ENCODE measurements around the gene CASD1.

Gene CASD1

DNA sequence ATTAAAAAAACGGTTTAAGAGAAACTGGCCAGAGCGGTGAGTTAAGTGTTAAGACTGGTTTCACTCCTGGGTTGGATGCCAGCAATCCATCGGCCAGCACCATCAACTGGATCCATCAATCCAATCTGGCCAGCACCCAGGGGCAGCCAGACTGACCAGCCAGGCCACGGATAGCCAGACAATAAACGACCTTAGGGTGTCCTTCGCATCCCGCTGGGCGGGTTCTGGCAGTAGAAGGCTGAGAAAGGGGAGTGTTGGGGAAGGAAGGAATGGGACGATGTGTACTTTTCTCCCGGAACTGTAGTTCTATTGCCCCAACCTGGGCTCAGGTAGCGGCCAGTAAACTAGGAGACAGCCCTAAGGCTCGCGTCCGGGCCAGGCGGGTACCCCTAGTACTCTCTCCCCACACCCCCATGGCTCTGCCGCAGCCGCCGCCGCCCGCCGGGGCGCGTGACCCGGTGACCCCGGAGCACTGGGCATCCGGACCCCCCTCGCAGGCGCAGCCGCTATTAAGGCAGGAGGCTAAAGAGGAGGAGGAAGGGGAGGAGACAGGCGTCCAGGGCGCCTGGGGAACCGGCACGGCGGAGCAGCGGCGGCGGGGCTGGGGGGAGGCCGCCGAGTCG lies at the start of gene CASD1:
Gene CASD1, plus strand, starts transcription at position 546 of the 623 bp plus-strand sequence. CDS start 276 bp downstream, outside the sequence.
- in situ Hi-C loops (cut with HindIII; ENCODE audit: low sequenced_read_pairs), result no loop called here

DNA sequence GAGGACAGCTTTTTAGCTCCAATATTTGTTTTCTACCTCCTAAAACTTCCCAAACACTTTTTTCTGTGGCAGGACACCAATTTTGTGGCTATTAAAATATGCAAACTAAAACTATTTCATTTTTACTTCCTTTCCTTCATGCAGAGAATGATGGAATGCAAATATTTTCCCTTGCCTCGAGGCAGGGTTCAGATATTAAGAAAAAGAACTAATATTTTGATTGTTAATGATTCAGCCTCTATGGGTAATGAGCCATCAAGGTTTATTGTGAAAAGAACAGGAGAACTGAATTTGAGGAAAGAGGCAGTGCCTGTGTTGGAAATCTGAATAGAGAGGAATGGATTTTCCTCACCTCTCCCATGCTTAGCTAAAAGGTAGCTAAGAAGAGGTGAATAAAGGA lies 43.1 kb upstream of the CASD1 start:
- in situ Hi-C loops (cut with HindIII; ENCODE audit: low sequenced_read_pairs), result no loop called here

DNA sequence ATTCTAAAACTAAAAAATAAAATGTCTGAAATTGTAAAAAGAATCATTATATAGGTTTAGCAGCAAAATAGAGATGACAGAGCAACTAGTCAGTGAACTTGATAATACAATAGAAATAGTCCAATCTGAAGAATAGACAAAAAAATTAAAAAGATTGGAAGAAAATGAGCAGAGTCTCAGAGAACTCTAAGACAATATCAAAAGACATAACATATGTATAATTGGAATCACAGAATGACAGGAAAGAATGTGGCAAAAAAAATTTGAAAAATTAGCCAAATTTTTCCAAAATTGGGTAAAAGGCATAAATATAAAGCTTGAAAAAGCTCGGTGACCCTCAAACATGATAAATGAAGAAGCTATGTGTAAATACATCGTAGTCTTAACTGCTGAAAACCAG lies 38.0 kb upstream of the CASD1 start:
- in situ Hi-C loops (cut with HindIII; ENCODE audit: low sequenced_read_pairs), result no loop called here

DNA sequence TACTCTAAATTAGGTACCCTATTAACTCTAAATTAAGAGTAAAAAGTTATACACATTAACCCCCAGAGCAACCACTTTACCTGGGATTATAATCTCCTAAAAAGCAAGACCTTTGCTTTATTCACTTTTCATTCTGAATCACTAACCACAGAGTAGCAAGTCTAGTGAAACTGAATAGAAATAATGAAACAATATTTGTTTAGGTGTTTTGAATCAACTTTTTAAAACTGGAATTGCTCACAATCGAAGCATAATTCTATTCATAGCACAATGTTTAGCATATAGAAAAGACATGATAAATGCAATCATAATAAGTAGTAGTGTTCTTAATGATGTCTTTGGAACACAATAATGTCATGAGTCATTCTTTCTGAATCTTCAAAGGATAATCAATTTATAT lies 37.0 kb upstream of the CASD1 start:
- in situ Hi-C loops (cut with HindIII; ENCODE audit: low sequenced_read_pairs), result no loop called here

DNA sequence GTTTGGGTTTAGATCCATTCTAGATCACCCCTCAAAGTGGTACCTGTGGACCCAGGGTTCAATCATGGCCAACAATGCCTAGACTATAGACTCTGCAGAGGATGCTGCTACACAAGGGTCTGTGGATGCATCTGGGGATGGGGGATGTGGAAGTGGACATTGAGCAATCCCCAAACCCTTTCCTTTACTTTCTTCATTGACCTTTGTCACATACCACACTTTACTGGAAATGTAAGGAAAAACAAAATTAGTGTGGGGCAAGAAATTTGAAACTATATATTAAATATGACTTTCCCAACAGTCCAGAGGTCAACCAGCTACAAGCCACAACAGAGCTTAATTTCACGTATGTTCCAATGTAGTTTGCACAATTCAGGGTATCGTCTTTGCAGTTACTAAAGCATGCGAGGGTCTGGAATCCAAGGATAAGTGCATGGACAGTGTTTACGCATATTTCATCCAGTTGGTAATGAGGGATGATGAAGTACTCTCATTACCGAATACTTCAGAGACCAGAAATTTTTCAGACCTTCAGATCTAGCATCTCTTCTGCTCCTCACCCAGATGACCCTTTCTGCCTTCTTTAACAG lies 33.3 kb upstream of the CASD1 start:
- in situ Hi-C loops (cut with HindIII; ENCODE audit: low sequenced_read_pairs), result no loop called here

DNA sequence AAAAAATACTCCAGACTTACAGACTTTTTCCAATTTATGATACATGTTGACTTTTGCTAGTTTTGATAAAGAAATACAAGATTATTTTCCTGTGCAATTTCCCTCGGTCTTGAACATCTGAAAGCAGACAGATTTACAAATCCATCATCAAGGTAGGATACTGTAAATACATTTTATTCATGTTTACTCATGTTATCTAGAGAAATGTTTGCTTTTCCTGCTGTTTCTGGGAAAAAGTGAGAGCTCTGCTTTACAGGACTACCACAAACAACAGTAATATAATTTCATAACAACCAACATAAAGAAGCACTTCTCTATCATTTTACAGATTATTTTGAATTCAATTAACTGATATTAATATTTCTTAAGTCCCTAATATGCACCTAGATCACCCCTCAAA lies 31.7 kb upstream of the CASD1 start:
- in situ Hi-C loops (cut with HindIII; ENCODE audit: low sequenced_read_pairs), result no loop called here

DNA sequence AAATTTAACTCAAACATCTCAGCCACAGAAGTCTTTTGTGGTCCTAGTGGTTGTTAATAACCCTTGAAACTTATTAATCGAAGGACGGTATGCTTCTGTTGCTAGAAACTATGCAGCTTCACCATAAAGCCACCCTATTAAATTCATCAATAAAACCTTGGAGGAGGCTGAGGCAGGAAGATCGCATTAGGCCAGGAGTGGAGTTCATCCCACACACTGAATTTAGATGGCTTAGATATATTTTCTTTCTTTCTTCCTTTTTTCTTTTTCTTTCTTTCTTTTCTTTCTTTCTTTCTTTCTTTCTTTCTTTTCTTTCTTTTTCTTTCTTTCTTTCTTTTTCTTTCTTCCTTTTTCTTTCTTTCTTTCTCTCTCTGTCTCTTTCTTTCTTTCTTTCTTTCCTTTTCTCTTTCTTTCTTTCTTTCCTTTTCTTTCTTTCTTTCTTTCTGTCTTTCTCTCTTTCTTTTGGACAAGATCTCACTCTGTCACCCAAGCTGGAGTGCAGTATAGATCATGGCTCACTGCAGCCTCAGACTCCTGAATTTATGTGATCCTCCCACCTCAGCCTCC lies 30.9 kb upstream of the CASD1 start:
- in situ Hi-C loops (cut with HindIII; ENCODE audit: low sequenced_read_pairs), result no loop called here

DNA sequence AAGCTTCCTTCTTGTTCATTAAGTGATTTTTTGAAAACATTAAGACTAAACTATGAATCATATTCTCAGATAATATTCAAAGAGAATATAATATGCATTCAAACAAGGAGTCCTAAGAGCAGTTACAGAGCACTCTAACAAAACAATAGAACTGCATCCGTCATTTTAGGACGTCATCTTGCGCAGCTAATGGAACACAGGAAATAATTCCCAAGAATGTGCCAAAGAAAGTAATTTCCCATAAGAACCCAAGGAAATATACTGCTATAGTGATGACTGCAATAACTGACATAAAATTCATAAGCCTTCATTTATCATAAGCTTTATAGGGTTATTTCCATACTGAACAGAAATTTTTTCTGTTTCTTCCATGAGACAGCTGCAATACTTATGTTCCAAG lies 28.3 kb upstream of the CASD1 start:
- in situ Hi-C loops (cut with HindIII; ENCODE audit: low sequenced_read_pairs), result no loop called here

DNA sequence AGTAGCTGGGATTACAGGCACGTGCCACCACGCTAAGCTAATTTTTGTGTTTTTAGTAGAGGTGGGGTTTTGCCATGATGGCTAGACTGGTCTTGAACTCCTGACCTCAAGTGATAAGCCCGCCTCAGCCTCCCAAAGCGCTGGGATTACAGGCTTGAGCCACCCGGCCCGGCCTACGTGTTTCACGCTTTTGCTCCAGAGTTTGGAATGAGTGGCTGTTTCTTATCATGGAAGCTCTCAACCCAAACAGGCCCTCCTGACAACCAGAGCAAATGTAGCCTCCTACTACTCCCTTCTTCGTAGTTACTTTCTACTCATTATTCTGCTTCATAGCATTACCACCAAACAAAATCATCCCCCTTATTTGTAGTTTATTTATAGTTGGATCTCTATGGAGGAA lies 26.8 kb upstream of the CASD1 start:
- in situ Hi-C loops (cut with HindIII; ENCODE audit: low sequenced_read_pairs), result no loop called here

DNA sequence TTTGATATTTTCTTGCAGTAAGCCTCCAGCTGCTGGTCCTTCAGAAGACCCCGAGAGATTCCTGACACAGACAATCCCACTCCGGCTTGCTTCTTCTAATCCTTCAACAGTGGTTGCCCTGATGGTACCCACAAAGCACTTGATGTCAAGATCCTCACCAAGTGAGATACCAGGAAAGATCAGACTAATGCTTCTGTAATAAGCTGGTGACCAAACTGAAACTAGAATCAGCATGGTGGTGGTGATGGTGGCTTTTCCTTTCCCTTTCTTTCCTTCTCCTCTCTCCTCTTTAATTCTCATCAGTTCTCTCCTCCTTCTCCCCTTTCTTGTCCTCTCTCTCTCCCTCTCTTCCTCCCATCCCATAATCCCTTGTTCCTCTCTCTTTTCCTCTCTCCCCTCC lies 25.8 kb upstream of the CASD1 start:
- in situ Hi-C loops (cut with HindIII; ENCODE audit: low sequenced_read_pairs), result no loop called here

DNA sequence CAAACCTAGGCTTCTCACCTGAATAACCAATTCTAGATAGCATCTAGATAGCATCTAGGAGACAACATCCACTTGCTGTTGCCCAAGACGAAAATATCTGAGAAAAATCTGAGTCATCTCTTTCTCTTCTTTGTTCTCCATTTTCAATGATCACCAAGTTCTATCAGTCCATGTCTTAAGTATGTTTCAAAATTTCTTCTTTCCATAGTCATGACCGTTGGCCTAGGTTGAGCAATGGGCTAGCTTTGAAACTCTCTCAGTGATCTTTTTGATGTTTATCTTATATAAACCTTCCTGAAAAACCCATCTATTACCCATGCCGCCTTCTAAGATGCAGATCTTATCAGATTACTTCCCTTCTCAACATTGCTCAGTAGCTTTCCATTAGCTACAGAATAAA lies 23.4 kb upstream of the CASD1 start:
- in situ Hi-C loops (cut with HindIII; ENCODE audit: low sequenced_read_pairs), result no loop called here

DNA sequence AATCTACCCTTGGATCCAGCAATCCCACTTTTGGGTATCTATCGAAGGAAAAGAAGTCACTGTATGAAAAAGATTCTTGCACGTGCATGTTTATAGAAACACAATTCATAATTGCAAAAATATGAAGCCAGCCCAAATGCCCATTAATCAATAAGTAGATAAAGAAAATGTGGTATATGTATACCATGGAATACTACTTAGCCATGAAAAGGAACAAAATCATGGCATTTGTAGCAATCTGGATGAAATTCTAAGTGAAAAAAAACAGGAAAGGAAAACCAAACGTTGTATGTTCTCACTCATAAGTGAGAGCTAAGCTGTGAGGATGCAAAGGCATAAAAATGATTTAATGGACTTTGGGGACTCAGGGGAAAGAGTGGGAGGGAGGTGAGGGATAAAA lies 18.2 kb upstream of the CASD1 start:
- in situ Hi-C loops (cut with HindIII; ENCODE audit: low sequenced_read_pairs), result no loop called here

DNA sequence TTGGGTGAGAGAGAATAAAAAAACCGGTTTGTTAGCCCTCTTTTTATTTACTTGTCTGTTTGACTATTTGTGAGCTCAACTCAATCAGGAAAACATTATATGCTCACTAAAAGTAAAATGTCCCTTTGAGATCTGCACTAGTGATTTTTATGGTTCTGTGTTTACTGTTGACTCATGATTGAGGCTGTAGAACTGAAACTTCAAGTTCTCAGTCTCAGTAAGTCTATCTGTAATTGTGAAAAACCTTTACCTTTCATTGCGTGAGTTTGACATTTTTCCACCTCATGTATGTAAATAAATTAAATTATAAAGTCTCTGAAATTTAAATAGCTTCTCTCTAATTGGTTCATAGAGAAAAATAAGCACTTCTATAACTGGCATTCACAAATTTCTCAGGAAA lies 17.0 kb upstream of the CASD1 start:
- in situ Hi-C loops (cut with HindIII; ENCODE audit: low sequenced_read_pairs), result no loop called here

DNA sequence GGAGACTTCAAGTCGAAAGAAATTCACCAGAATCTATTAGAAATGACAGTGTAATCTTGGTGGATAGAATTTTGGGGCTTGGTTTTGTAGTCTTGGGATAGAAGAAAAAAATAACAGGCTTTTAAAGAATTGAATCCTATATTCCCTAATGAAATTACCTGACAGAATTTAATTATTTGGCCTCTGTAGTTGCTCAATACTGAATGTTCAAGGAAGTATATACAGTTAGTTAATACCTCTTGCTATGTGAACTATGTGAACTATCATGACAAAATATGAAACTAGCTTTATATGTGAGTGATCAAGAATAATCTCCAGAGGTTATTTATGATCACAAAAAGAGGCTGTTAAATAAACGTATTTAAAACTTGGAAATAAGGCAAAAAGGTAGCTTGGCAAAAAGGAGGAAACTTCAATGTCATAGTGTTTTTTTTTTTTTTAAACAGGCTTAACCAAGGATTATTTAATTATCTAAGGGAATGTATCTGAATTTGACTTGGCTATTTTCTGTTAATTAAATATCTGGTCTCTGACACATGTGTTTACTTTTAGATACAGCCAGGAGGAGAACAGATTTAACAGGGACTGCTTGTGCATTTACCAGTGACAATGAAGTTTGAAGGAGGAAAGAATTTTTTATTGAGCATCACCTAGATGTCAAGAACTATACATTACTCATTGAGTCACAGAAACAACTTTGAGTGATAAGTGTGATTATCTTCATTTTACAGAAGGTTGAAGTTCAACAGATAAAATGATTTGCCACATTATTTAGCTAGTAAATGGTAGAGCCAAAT lies 11.5 kb upstream of the CASD1 start:
- in situ Hi-C loops (cut with HindIII; ENCODE audit: low sequenced_read_pairs), result no loop called here

DNA sequence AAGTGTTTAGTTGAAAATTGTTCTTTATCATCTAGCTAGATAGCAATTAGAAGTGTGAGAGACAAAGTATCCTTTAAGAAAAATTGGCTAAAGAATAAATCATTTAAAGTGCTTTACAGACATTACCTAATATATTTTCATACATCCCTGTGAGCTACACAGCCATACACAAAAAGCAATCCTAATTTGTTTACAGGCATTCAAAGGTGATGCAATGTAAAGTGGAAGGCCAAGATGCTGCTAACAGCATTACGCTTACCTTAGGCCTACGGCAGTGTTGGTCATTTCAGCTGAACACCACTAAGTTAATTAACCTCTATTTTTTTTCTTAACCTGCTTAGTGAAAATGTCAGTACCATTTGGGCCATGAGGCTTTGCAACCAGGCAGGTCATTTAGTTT lies 10.7 kb upstream of the CASD1 start:
- in situ Hi-C loops (cut with HindIII; ENCODE audit: low sequenced_read_pairs), result no loop called here

DNA sequence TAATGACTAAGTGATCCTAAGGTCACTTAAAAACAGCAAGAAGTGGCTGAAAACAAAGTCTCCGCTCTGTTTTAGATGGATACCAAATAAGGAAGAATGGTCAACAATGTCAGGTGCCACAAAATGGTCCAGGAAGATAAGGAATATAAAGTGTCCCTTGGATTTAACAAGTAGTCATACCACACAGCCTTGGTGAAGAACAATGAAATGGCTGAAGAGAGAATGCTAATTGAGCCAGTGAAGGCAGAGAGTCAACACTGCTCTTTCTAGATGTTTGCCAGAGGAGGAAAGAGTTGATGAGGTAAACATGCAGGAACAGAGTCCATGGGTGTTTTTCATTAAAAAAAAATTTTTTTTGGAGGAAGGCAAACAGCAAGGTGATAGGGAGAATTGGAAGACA lies 2.1 kb upstream of the CASD1 start:
- in situ Hi-C loops (cut with HindIII; ENCODE audit: low sequenced_read_pairs), result no loop called here

DNA sequence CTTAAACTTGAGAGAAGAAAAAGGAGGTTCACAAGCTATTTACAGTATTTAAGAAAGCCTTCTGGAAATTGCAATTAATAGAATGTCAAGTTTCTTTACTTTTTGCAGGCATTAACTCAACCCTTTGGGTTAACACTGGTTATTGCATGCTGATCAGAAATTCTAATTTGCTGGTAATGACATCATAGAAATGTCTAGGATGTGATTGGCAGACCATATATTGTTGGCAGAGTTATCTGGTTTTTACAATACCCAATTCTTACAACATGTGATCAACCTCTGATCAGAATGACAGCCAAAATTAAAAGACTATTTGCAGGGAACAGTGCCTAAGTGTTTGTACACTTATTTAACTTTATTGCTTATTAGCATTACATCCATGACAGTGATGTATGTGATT lies 1.6 kb upstream of the CASD1 start:
- in situ Hi-C loops (cut with HindIII; ENCODE audit: low sequenced_read_pairs), result no loop called here

DNA sequence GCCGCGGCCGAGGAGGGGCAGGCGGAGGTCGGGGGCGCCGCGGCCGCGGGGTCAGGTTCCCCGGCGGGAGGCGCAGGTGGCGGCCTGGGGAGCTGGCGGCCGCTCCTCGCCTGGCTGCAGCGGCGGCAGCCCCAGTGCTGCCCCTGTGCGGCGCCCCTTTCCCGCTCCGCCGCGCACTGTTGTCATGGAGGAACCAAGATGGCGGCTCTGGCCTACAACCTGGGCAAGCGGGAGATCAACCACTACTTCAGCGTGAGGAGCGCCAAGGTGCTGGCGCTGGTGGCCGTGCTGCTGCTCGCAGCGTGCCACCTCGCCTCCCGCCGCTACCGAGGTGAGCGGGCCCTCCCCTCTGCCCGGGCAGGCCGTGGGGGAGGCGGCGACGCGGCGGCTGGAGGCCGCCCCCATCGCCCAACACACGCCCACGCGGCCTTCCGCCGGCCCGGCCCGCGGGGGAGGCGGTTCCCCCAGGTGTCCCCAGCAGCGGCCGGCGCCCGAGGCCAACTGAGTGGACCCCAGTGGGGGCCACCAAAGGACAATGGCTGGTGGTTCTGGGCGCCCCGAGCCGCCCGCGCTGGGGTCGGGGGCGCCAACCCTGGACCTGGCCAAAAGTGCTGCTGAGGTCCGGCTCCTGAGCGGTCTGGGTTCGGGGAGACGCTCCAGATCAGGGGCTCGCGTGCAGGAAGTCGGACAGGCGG lies 425 bp downstream of the CASD1 start:
- in situ Hi-C loops (cut with HindIII; ENCODE audit: low sequenced_read_pairs), result no loop called here

DNA sequence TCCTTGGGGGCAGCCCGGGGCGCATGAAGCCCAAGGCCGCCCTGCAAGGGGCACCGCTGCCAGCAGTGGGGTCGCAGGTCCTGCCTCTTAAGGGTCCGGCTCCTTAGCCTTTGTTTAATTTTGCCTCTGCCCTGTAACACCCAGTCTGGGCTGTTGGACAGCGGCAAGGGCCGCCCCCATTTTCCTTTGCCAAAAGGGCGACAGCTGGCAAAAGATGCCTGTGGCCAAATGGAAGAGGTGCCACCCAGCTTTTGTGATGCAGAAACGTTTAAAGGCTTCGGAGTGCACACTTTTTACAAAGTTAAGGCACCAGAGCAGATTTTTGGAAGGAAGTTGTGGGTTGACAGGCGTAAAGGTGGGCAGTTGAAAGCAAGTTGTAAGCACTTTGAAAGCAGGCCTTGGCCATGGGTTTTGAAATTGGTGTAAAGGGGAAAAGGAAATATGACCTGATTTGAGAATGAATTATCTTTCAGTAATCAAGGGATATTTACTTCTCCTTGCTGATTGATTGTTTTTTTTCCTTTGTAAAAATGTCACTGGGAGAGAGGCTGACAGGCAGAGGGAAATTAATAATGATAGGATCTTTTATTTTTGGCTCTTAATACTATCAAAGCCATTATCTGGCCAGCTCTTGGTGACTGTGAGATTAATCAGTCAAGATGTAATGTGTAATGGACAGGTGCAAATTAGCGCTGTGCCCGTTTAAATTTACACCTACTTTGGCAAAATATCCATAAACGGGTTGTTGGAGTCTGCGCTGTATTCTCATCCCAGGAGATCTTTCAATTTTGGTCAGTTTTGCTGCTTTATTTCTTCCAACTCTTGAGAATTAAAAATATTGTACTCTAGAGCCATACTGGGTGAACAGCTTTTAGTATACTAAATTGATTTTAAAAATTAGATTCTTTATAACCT lies 1.2 kb downstream of the CASD1 start:
- in situ Hi-C loops (cut with HindIII; ENCODE audit: low sequenced_read_pairs), result no loop called here

DNA sequence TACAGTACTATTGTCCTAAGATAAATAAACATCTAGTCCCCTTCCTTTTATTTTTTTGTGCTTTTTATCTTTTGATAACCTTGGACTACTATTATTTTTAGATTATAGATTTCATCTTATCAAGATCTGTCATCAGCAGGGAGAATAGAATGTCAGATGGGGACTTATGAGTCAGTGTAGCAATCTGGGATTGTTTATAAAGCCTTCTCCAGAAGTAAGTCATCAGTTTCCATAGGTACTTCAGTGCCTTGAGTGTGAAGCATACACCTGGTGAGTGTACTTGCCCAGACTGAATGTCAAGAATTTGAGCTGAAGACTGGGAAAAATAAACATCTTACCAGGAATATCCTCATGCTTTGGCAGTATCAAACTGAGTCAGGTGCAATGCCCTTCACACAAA lies 2.1 kb downstream of the CASD1 start:
- in situ Hi-C loops (cut with HindIII; ENCODE audit: low sequenced_read_pairs), result no loop called here

Data from DLD1 (cell line).